ENCODE measurements around the gene COL11A1.

DNA sequence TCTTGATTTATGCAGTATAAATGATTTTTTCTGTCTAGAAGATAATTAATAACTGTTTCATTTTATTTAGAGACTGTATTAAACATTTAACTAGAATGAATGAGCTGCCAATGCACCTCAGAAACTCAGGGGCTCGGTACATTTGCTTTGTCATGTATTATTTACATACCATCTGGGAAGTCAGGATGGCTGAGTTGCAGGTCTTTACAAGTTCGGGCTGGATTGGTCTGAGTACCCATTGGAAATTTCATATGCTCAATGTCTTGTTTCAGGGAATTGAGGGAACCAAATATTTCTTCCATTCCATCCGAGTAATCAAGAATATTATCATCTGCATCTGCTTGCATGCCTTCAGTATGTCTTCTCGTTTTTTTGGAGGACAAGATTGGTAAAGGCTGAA, 221.7 kb downstream of the COL11A1 start:
- TF ChIP-seq, protein P1, sequence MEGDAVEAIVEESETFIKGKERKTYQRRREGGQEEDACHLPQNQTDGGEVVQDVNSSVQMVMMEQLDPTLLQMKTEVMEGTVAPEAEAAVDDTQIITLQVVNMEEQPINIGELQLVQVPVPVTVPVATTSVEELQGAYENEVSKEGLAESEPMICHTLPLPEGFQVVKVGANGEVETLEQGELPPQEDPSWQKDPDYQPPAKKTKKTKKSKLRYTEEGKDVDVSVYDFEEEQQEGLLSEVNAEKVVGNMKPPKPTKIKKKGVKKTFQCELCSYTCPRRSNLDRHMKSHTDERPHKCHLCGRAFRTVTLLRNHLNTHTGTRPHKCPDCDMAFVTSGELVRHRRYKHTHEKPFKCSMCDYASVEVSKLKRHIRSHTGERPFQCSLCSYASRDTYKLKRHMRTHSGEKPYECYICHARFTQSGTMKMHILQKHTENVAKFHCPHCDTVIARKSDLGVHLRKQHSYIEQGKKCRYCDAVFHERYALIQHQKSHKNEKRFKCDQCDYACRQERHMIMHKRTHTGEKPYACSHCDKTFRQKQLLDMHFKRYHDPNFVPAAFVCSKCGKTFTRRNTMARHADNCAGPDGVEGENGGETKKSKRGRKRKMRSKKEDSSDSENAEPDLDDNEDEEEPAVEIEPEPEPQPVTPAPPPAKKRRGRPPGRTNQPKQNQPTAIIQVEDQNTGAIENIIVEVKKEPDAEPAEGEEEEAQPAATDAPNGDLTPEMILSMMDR (IDR thresholded peaks at IDR 0.05), result no peak
- no peak for TF ChIP-seq POLR2A (IDR thresholded peaks at IDR 0.05)
